ENCODE data around the gene RPA1.

DNA sequence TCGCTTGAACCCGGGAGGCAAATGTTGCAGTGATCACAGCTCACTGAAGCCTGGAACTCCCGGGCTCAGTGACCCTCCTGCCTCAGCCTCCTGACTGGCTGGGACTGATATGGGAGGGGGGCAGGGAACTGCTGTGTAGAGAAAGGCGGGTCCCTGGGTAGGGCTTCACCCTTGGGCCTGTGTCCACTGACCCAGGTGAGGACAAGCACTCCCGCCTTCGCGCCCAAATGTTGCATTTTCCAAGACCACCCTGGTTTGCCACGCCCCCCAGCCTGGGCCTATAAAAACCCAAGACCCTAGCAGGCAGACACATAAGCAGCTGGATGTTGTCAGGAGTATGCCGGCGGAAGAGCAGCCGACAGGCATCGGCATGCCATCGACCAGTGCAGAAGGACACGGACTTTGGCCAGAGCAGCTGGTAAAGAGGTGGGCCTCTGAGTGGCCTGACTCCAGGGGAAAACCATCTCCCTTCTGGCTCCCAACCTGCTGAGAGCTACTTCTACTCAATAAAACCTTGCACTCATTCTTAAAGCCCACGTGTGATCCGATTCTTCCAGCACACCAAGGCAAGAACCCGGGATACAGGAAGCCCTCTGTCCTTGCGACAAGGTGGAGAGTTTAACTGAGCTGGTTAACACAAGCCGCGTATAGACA lies 19.2 kb upstream of the RPA1 start:
- TF ChIP-seq CTCF (IDR thresholded peaks at IDR 0.05; ENCODE audit: insufficient read depth, low read length, poor library complexity, severe bottlenecking): no peak
- no peak for TF ChIP-seq EZH2phosphoT487 (conservative IDR thresholded peaks at IDR 0.05; ENCODE audit: low read length)

Measured in SU-DHL-6 (cell line).